Endothelial cell of umbilical vein (primary cell): ENCODE results near the gene EXOC3. TPM values are rescaled to one million over a fixed set of nuclear protein-coding genes. Genes with fewer than 3 reads are reported as not detected.

Experiments used
- BruUV-seq: library from RNA; stranded (reverse); fragments of 400-500 nt; replicated peaks from 2 replicates; lab custom pipeline; 2021; lab: Mats Ljungman, UMichigan
- CTCF ChIA-PET: fragments of 300-600, 350-600 bp; sonication (Branson Sonifier 250); formaldehyde crosslinking; loops from one replicate; lab custom pipeline; 2021; ENCODE audit warnings: antibody characterized with exemption, inconsistent platforms; lab: Charles Lee
- POLR2A ChIA-PET: fragments of 300-600, 350-600 bp; sonication (Branson Sonifier 250); formaldehyde crosslinking; loops from one replicate; lab custom pipeline; 2021; ENCODE audit warnings: antibody characterized with exemption, inconsistent platforms; lab: Charles Lee
- DNase-seq: peaks from one replicate; pipeline ENCODE4 v3.0.0-alpha.2; 2011; ENCODE audit warnings: low read depth, low spot score
- FAIRE-seq: peaks from 2 replicates; lab custom pipeline; 2011; peaks lifted over from hg19 to GRCh38; lab: Jason Lieb, UNC
- H2AFZ ChIP-seq: 2 replicates; pipeline ENCODE4 v1.6.0; 2012; ENCODE audit warnings: low read depth, low read length, control low read depth, inconsistent platforms
- H3K27ac ChIP-seq: 2 replicates; pipeline ENCODE4 v1.5.1; 2011; ENCODE audit warnings: low read depth, mild to moderate bottlenecking, control low read depth, low read length, moderate library complexity; ENCODE audit not compliant: insufficient read depth
- H3K27me3 ChIP-seq, 2 experiments: 2 replicates each; pipeline versions ENCODE4 v1.6.0 to v1.6.1; 2011; ENCODE audit warnings: low read length in 2 of 2, mixed read lengths in 1 of 2; ENCODE audit not compliant: control insufficient read depth in 2 of 2, insufficient read depth in 2 of 2
- H3K36me3 ChIP-seq, 2 experiments: 2 replicates in 1 of 2; 3 replicates in 1 of 2; pipeline ENCODE4 v1.5.1; 2011; ENCODE audit warnings: low read length in 2 of 2, mild to moderate bottlenecking in 1 of 2, moderate library complexity in 1 of 2; ENCODE audit not compliant: control insufficient read depth in 2 of 2, insufficient read depth in 2 of 2; ENCODE audit errors: extremely low read depth in 1 of 2
- H3K4me1 ChIP-seq: 3 replicates; pipeline ENCODE4 v1.5.1; 2011; ENCODE audit warnings: mild to moderate bottlenecking, low read length; ENCODE audit not compliant: control insufficient read depth, insufficient read depth; ENCODE audit errors: extremely low read depth
- H3K4me2 ChIP-seq: 2 replicates; pipeline ENCODE4 v1.6.1; 2011; ENCODE audit warnings: low read length, control low read depth, mixed read lengths; ENCODE audit not compliant: insufficient read depth
- H3K4me3 ChIP-seq, 3 experiments: fragments of 200-600 bp in 1 of 3; sonication (generic), shearing (Covaris generic) in 1 of 3; replicated peaks in 1 of 3; 2 replicates each; pipeline ENCODE4 v1.5.1; 2011 to 2016; ENCODE audit warnings: control low read depth in 3 of 3, low read length in 3 of 3, mild to moderate bottlenecking in 2 of 3, inconsistent platforms in 1 of 3, low read depth in 1 of 3, moderate library complexity in 1 of 3; ENCODE audit not compliant: insufficient read depth in 1 of 3
- H3K79me2 ChIP-seq: 2 replicates; pipeline ENCODE4 v1.6.0; 2012; ENCODE audit warnings: low read length, inconsistent platforms; ENCODE audit not compliant: control insufficient read depth, insufficient read depth
- H3K9ac ChIP-seq: replicated peaks from 2 replicates; pipeline ENCODE3; 2011; ENCODE audit warnings: low read length, control low read depth; ENCODE audit not compliant: insufficient read depth; ENCODE audit errors: extremely low read depth
- H3K9me1 ChIP-seq: replicated peaks from 3 replicates; pipeline ENCODE4 v1.6.0; 2011; ENCODE audit warnings: mild to moderate bottlenecking, low read length; ENCODE audit not compliant: control insufficient read depth, insufficient read depth; ENCODE audit errors: extremely low read depth
- H3K9me3 ChIP-seq: replicated peaks from 2 replicates; pipeline ENCODE4 v1.5.1; 2012; ENCODE audit warnings: low read length, inconsistent platforms; ENCODE audit not compliant: control insufficient read depth, insufficient read depth
- H4K20me1 ChIP-seq: replicated peaks from 2 replicates; pipeline ENCODE3; 2011; ENCODE audit warnings: mild to moderate bottlenecking, low read length; ENCODE audit not compliant: control insufficient read depth, insufficient read depth; ENCODE audit errors: extremely low read depth
- CTCF ChIP-seq, 2 donors: IDR thresholded peaks; 1 replicate in 1 of 2; 2 replicates in 1 of 2; pipeline ENCODE4 v1.5.1; 2011; ENCODE audit warnings: low read length in 2 of 2, mild to moderate bottlenecking in 2 of 2, moderate library complexity in 2 of 2, control low read depth in 1 of 2, inconsistent platforms in 1 of 2, low read depth in 1 of 2; ENCODE audit not compliant: insufficient read depth in 1 of 2; ENCODE audit errors: extremely low read depth in 1 of 2
- EZH2 ChIP-seq: IDR thresholded peaks from 2 replicates; pipeline ENCODE4 v1.6.1; 2012; ENCODE audit warnings: borderline replicate concordance, low read depth, mild to moderate bottlenecking, moderate library complexity, low read length, inconsistent platforms; ENCODE audit not compliant: severe bottlenecking
- FOS ChIP-seq: IDR thresholded peaks from 2 replicates; pipeline ENCODE4 v1.6.1; 2011; ENCODE audit warnings: mild to moderate bottlenecking, low read length, moderate library complexity, borderline replicate concordance; ENCODE audit not compliant: insufficient read depth
- GATA2 ChIP-seq: IDR thresholded peaks from 2 replicates; pipeline ENCODE4 v1.7.0; 2011; ENCODE audit warnings: low read depth, mild to moderate bottlenecking, moderate library complexity, mixed read lengths, low read length; ENCODE audit not compliant: insufficient read length, insufficient read depth
- JUN ChIP-seq: IDR thresholded peaks from 2 replicates; pipeline ENCODE4 v1.6.1; 2011; ENCODE audit warnings: borderline replicate concordance, low read depth; ENCODE audit not compliant: insufficient read length, insufficient read depth
- MYC ChIP-seq: IDR thresholded peaks from one replicate; pipeline ENCODE4 v1.6.1; 2011; ENCODE audit warnings: mild to moderate bottlenecking, low read depth, low read length
- POLR2A ChIP-seq: IDR thresholded peaks from 2 replicates; pipeline ENCODE4 v1.6.1; 2012; ENCODE audit warnings: low read depth, mild to moderate bottlenecking, control low read depth, low read length
- POLR2AphosphoS5 ChIP-seq: IDR thresholded peaks from 2 replicates; pipeline ENCODE4 v1.6.1; 2012; ENCODE audit warnings: low read depth, mild to moderate bottlenecking, control low read depth, low read length, moderate library complexity; ENCODE audit not compliant: insufficient read depth
- dilution Hi-C: fragments of 300-500 bp; cut with MboI; formaldehyde crosslinking; loops from one replicate; pipeline ENCODE4 v1.15.0; 2019; ENCODE audit warnings: low sequenced_read_pairs; ENCODE audit not compliant: extremely low pct_ligation_motif_present
- intact Hi-C: fragments of 100-400 bp; cut with micrococcal nuclease; formaldehyde crosslinking; loops from one replicate; pipeline ENCODE4 v1.10.0; 2022
- polyA plus RNA-seq, 4 experiments: library from polyadenylated mRNA; depleted of rRNA in 3 of 4; stranded (reverse) in 3 of 4; unstranded in 1 of 4; fragments of >200 nt; gene quantifications; 2 replicates each; pipeline versions ENCODE4 v1.2.1 to v1.2.3, GENCODE V29; 2011 to 2012; ENCODE audit warnings: missing spikeins in 1 of 4
- total RNA-seq: library from RNA; stranded (reverse); gene quantifications from 2 replicates; pipeline ENCODE4 v1.2.3, GENCODE V29; 2021
- TF ChIP-seq, protein P1 (sequence below): IDR thresholded peaks from 2 replicates; pipeline ENCODE4 v1.6.1; 2011; ENCODE audit not compliant: insufficient read depth, insufficient read length

EXOC3 gene
- total and polyA plus RNA-seq, 2 donors (not counting 3 experiments of a cell fraction or from before 2014, with no cell fraction given): 26.4 to 52.9 TPM

DNA sequence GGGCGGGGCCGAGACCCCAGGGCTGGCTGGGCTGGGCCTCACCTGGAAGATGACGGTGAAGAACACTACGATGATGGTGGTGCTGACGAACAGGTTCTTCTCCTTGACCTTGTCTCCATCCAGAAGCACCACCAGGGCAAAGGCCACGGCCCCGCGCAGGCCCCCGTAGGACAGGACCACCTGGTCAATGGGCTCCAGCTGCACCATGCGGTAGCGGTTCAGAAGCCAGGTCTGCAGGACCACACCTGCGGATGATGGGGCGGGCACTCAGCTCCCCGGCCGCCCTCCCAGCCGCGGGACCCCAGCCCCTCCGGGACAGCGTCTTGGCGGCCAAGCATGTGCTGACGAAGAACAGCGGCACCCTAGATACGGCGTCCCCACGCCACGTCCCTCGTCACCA, 39.5 kb downstream of the EXOC3 start:
- no peak overlapping the region for H3K4me2 ChIP-seq
- H3K27me3 ChIP-seq: peaks cover 0 to 2% of the 10 kb centered on the region in 2 experiments
- no peak overlapping the region for H3K9ac ChIP-seq
- CTCF ChIA-PET: no interaction called here
- TF ChIP-seq GATA2 (no peak), POLR2A (no peak), JUN (no peak), MYC (no peak), CTCF (IDR thresholded peaks at IDR 0.05; ENCODE audit: extremely low read depth in 1 of 2, insufficient read depth in 1 of 2, low read depth in 1 of 2, low read length in 2 of 2) (no peak), EZH2 (no peak), POLR2AphosphoS5 (no peak), FOS (no peak)
- TF ChIP-seq, protein P1, sequence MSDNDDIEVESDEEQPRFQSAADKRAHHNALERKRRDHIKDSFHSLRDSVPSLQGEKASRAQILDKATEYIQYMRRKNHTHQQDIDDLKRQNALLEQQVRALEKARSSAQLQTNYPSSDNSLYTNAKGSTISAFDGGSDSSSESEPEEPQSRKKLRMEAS: no peak
- no TSS peak for BruUV-seq
- H3K4me1 ChIP-seq: no peaks in the 10 kb centered on the region
- FAIRE-seq (no peak), DNase-seq (no peak)
- H3K36me3 ChIP-seq: no peaks in the 10 kb centered on the region
- dilution Hi-C loops: no loop called here
- no peak overlapping the region for H3K27ac ChIP-seq
- intact Hi-C loops: no loop called here
- H2AFZ ChIP-seq: no peak overlapping the region
- no peaks in the 10 kb centered on the region for H3K9me1 ChIP-seq
- POLR2A ChIA-PET: no interaction called here
- no peaks in the 10 kb centered on the region for H4K20me1 ChIP-seq
- no peaks in the 10 kb centered on the region for H3K9me3 ChIP-seq
- H3K4me3 ChIP-seq: no peak overlapping the region
- no peaks in the 10 kb centered on the region for H3K79me2 ChIP-seq
